Middle frontal gyrus (tissue), 1 donor: ENCODE data around the gene MIXL1.
"Not testable (repeated sequence)": the region's sequence is repeated elsewhere in the genome, so short reads cannot be mapped to it uniquely, and the experiment has no call there.

Experiments
- DNase-seq: peaks from one replicate; pipeline ENCODE4 v3.0.0-alpha.2; 2015; ENCODE audit warnings: low spot score; ENCODE audit errors: extremely low spot score

Gene MIXL1

DNA sequence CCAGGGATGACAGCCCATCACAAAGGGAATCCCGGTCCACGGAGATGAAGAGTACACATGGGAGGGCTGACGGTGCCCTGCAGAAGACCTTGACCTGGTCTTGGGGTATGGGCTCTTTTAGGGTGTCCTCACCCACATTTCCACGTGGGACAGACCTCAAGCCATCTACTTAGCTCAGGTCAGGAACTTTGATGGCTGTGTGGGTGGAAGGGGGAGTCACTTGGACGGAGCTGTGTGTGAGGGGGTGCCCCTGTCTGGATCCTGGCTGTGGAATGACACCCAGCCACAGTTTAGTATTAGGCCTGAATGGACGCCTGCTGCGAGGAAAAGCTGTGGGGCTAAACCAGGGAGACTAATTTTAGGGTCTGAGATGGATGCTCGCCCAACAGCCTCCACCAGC is 10.9 kb upstream of the MIXL1 start:
- DNase-seq: no peak

DNA sequence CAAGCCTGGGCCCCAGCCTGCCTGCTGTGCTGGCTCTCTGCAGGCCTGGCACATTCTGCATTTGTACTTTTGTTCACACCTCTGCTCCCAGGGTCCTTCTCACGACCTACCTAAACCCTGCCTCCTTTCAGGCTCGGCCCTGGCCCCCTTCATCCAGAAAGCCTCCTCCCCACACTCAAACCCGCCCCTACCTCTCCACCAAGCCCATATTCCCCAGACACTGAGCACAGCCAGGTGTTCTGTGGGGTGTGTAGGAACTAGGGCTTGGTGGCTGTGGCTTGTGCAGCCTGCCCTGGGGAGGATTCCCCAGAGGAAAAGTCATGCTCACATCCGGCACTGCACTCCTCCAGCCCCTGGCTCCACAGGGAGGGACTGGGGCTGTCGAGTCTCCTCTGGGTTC is 8.2 kb upstream of the MIXL1 start:
- DNase-seq: no peak

DNA sequence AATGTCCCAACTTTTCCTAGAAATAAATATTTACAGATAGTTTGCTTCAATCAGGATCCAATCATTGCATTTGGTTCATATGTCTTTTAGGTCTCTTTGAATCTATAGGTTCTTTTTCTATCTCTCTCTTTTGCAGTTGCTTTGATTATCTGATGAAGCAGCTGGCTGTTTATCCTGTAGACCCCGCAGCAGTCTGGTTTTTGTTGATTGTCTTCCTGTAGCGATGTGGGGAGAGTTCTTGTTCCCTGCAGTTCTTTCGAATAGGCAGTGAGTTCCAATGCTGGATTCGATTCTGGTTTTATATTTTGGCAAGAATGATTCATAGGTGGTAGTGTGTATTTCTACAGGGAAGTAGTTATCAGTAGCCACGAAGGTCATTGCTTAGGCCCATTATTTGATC is 7.4 kb upstream of the MIXL1 start:
- no peak for DNase-seq

GRCh38 chr1:226217273-226217672 is 6.2 kb upstream of the MIXL1 start:
- no peak for DNase-seq

DNA sequence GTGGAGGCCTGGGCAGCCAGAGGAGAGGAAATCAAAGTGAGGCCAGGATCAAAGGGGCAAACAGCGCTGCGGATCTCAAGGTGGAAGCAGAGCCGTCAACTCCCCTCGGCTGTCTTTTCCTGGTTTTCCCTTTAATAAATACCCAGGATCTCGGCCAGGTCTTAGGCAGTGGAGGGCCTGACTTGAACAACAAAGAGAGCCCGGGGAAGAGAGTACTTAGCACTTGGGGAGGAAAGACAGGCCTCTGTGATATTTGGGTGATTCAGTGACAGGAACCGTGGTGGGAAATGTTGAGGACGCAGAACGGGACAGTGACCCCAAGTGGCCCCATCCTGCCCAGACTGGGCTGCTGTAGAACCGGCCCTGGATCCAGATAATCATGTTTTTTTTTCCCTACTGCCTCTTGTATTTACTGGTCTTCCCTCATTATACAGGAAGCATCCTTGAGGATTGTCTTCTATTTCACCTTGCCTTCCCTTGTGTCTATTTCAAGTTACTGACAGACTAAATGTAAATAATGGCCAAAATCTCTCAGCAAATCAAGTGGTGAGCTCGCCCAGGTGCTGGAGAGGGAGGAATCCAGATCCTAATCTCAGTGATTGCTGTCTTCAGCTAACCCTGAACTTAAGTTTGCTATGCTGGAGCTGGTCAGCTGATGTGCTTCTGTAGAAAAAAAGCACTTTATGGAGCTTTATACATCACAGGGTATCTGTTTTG is 2.8 kb upstream of the MIXL1 start:
- DNase-seq: no peak

DNA sequence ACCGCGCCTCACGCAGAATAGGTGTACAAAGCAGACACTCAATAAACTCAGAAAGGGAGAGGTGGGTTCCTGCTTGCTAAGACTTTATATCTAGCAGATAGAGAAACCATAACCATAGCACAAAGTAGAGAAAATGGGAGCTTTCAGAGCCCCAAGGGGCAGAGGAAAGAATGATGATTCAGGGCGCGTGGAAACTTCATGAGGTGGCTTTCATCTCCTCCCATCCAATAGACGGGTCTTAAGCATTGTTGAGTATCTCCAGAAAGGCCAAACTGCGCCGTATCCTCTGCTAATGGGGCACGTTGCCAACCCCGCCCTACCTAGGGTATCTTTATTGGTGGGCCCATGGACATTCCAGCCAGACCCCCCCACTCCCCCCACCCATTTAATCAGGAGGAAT is 778 bp upstream of the MIXL1 start:
- DNase-seq: no peak

DNA sequence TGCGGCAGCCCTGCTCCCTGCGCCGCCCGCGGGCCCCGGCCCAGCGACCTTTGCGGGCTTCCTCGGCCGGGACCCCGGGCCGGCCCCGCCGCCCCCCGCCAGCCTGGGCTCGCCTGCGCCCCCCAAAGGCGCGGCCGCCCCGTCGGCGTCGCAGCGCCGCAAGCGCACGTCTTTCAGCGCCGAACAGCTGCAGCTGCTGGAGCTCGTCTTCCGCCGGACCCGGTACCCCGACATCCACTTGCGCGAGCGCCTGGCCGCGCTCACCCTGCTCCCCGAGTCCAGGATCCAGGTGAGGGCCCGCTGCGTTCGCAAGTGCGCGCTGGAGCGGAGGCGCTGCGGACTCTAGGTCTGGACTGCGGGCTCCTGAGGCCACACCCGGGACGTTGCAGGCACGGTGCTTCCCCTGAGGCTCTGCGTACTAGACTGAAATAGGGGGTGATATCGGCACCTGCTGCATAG is 351 bp downstream of the MIXL1 start:
- DNase-seq: no peak

DNA sequence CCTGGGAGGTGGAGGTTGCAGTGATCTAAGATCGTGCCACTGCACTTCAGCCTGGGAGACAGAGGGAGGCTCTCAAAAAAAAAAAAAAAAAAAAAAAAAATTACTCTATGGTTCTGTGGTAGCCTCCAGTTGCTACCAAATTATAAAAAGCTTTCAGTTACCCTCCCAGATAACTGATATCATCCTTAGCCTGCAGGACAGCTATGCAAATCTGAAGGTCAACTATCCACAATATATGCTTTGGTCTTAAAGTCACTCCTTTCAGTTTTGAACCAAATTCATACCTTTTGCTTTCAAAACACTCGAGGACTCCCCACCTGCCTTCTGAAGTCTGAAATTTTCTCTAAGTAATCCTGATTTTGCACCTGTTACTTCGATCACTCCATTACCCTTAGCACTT is 3.1 kb downstream of the MIXL1 start:
- DNase-seq: no peak

DNA sequence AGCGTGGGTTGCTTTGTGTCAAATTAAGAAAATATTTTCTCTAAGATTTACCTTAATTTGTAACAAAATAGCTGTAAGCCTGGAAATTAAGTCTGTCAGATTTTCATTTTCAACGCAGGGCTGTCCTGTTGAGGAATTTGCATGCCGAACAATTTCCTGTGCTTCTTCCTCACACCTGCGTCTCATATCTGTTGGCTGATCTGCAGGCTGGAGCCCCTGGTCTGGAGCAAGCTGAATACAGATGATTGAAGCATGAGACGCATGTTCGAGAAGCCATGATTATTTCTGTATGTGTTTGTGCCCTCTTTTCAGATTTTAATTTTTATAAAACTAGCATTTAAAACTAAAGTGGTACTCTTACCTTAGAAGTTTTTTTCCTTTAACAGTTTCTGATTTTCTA is 9.8 kb downstream of the MIXL1 start:
- DNase-seq: no peak

- DNase-seq: no peak
Measured at GRCh38 chr1:226233806-226234205, 10.3 kb downstream of the MIXL1 start.

GRCh38 chr1:226236826-226237225 is 13.4 kb downstream of the MIXL1 start:
- no peak for DNase-seq

- no peak for DNase-seq
Measured at GRCh38 chr1:226239421-226239820, 16.0 kb downstream of the MIXL1 start.

DNA sequence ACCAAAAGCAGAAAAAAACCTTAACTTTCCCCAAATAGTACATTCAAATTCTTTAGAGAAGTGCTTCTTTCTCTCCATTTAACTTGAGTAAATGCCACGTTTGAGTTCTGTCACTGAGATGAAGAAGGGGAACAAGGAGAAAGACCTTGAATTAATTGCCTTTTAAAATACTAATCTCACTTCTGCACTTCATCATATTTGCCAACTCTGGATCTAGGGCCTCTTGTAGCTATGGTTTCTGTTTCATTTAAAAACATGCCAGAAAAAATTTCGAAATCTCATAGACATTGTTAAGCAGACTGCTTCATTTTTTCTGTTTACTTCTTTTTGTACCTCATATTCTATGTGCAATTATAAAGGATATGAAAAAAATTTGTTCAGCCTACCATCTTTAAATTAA is 24.6 kb downstream of the MIXL1 start:
- no peak for DNase-seq

DNA sequence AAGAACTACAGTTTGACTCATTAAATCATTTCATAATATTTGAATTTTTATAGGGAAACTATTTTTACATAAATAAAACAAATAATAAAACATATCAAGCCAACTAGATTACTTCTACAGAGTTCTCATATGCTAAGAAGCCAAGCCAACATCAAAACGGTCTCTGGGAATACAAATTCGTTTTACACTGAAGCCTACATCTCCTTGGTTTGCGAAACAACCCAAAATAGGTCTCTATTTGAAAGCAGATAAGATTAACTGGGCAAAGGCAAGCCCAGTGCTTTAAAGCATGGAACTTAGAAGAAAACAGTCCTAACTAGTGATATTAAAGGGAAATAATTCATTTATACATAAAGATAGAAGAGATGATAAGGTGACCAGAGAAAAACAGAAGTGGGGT is 25.3 kb downstream of the MIXL1 start:
- no peak for DNase-seq

- no peak for DNase-seq
Measured at GRCh38 chr1:226250511-226250910, 27.0 kb downstream of the MIXL1 start.

DNA sequence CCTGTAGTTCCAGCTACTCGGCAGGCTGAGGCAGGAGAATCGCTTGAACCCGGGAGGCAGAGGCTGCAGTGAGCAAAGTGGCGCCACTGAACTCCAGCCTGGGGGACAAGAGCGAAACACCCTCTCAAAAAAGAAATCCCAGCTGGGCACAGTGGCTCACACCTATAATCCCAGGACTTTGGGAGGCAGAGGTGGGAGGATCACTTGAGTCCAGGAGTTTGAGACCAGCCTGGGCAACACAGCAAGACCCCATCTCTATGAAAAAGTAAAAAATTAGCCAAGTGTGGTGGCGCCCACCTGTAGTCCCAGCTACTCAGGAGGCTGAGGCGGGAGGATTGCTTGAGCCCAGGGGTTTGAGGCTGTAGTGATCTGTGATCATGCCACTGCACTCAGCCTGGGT is 29.4 kb downstream of the MIXL1 start:
- not testable (repeated sequence) for DNase-seq

DNA sequence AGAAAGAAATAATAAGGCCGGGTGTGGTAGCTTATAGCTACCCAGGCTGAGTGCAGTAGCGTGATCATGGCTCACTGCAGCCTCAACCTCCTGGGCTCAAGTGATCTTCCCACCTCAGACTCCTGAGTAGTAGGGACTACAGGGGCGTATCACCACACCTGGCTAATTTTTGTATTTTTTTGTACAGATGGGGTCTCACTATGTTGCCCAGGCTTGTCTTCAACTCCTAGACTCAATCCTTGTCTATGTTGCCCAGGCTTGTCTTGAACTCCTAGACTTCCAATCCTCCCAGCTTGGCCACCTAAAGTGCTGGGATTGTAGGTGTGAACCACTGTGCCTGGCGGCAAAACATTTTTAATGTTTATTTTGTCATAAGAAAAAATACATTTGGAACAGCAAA is 30.5 kb downstream of the MIXL1 start:
- no peak for DNase-seq

DNA sequence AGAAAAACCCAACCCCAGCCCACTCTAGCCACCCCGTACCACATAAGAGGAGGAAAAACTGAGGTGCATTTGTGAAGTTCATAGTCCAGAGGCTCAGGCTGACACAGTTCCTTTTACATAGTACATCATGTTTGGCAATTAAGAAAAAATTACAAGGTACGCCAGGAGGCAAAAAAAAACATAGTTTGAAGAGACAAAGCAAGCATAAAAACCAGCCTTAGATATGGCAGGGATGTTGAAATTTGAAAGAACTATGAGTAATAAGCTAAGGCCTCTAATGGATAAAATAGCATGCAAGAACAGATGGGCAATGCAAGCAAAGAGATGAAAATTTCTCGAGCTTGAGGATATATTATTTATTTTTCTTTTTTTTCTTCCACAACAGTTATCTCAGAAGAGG is 31.9 kb downstream of the MIXL1 start:
- DNase-seq: no peak

DNA sequence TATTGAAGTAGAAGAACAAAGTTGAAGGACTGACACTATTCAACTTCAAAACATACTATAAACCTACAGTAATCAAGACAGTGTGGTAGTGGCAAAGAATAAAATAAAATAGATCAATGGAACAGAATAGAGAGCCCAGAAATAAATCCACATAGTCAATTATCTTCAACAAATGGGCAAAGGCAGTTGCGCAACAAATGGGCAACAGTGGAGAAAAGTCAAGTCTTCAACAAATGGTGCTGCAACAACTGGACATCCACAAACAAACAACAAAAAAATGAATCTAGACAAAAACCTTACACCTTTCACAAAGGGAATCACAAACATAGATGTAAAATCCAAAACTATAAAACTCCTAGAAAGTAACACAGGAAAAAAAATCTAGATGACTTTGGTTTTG is 38.4 kb downstream of the MIXL1 start:
- no peak for DNase-seq

DNA sequence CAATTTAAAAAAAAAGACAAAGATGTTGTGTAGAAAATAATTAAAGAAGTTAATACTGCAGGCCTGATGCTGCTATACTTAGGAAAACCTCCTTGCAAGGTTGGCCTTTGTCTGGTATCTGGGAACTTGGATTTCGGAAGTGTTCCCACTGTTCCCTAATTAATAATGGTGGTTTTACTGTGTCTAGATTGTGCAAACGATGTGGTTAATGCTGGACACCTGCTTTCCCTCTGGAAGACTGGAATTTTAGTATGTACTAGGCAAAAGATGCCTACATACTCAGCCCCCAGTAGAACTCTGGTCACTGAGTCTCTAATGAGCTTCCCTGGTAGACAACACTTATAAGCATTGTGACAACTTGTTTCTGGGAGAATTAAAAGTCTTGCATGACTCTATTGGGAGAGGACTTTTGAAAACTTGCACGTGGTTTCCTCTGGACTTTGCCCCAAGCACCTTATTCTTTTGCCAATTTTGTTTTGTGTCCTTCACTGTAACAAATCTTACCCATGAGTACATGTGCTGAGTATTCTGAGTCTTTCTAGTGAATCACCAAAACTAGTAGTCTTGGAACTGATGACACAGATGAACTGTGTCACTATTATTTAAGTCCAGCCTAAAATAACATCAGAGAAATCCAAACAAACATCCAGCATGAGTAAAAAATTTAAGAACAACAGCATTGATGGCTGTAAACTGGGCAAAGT is 45.1 kb downstream of the MIXL1 start:
- no peak for DNase-seq

DNA sequence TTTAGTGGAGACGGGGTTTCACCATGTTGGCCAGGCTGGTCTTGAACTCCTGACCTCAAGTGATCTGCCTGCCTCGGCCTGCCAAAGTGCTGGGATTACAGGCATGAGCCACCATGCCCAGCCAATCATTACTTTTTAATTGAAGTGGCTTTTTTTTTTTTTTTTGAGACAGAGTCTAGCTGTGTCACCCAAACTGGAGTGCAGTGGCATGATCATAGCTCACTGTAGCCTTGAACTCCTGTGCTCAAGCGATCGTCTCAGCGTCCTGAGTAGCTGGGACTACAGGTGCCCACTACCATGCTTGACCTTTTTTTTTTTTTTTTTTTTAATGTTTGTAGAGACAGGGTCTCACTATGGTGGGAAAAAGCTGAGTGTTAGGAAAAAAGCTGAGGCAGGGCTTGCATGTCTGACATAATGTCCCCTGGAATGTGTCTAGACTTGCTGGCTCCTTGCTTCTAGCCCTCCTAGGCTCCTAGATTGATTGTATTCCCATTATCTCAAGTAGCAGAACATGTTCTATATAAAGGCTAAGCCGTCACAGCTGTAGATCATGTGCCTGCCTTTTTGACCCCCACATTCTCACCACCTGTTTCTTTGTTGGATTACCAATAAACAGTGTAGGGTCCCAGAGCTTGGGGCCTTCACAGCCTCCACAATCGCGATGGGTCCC is 48.9 kb downstream of the MIXL1 start:
- DNase-seq: not testable (repeated sequence)

DNA sequence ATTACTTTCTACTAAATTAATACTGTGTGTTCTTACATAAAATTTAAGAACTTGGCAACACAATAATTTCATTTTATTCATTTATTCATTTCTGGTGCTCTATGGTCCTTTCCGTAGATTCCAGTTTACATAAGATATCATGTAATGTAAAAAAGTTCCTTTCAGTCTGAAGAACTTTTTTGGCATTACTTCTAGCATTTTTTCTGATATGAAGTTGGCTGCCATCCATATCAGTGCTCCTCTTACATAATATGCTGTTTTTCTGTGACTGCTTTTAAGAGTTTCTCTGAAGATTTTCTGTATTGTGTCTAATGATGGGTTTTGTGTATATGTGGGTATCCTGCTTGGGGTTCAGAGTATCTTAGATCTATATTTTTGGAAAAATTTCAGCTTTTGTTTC is 50.7 kb downstream of the MIXL1 start:
- DNase-seq: no peak
